ENCODE measurements around the gene TBC1D1. TPM values are rescaled to one million over a fixed set of nuclear protein-coding genes. Genes with fewer than 3 reads are reported as not detected.
A peak's percentile ranks its signal among the peaks of the same experiment; 100 is the strongest.

The TBC1D1 gene
- total RNA-seq, 4 donors from 2014 or later: 66.2 to 120 (median 87.9) TPM

DNA sequence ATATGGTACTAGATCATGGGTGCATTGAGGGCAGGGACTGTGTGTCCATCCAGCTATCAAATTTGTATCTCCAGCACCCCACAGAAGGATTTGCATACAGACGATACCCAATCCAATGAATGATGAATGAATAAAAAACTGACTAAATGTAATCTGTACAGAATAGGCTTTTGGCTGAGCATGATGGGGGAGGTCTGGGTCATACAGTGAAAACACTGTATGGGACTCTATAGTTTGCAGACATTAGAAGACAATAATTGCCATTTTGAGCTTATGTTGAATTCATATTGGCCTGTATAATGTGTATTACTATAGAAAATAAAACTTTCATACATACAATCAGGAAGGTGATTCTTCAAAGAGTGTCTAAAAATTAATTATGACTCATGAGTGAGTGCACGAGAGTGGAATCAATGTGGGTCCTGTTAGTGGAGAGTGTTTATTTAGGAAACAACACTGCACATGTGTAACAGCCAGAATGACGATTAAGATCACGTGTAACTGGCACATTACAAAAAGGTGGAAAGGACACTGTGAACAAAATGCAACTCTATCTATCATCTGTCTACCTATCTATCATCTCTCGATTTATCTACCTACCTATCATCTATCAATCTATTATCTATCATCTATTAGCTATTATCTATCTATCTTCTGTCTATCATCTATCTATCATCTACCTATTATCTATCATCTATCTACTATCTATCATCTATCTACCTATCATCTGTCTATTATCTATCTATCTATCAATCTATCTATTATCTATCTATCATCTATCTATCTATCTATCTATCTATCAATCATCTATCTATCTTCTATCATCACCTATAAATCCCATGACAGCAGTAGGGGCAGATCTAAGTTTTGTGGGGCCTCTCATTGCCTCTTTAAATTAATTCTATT, 270.6 kb downstream of the TBC1D1 start:
- H3K4me3 ChIP-seq: no peak overlapping the region
- peak overlapping the region in 2 of 4 donors; percentile 89 to 90 for H3K27ac ChIP-seq
- H3K9me3 ChIP-seq: no peaks in the 10 kb centered on the region
- peaks cover 0 to 8% (median 2%) of the 10 kb centered on the region in 4 donors for H3K4me1 ChIP-seq
- DNase-seq: no peak
- H3K36me3 ChIP-seq: no peaks in the 10 kb centered on the region
- H3K27me3 ChIP-seq: no peaks in the 10 kb centered on the region
- TF ChIP-seq, protein P1, sequence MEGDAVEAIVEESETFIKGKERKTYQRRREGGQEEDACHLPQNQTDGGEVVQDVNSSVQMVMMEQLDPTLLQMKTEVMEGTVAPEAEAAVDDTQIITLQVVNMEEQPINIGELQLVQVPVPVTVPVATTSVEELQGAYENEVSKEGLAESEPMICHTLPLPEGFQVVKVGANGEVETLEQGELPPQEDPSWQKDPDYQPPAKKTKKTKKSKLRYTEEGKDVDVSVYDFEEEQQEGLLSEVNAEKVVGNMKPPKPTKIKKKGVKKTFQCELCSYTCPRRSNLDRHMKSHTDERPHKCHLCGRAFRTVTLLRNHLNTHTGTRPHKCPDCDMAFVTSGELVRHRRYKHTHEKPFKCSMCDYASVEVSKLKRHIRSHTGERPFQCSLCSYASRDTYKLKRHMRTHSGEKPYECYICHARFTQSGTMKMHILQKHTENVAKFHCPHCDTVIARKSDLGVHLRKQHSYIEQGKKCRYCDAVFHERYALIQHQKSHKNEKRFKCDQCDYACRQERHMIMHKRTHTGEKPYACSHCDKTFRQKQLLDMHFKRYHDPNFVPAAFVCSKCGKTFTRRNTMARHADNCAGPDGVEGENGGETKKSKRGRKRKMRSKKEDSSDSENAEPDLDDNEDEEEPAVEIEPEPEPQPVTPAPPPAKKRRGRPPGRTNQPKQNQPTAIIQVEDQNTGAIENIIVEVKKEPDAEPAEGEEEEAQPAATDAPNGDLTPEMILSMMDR (IDR thresholded peaks at IDR 0.05): no peak
- no peak for TF ChIP-seq POLR2A (IDR thresholded peaks at IDR 0.05)

DNA sequence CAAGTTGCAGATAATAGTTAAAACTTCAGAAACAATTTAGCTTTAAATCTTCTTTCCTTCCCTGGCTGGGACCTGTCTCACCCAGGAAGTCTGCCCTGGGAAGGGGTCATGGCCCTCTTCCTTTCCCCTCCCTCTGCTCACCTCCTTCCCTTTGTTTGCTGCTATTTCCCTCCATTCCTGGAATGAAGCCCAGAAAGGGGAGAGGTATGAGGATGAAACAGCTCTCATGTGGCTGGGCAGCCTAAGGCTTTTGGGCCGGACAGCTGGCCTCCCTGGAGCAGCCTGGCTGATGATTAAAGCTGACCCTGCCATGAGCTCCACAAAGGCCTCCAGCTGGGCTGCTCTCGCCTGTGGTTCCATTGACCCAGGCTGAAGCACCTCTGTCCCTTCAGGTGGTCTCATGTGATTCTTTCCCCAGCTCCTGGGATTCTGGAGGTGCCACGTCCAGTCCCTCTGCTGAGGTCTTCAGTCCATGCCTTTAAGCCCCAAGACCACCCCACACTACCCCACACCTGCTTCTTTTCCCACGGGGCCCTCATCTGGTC, 271.4 kb downstream of the TBC1D1 start:
- no peak overlapping the region for H3K27ac ChIP-seq
- H3K27me3 ChIP-seq: no peaks in the 10 kb centered on the region
- no peaks in the 10 kb centered on the region for H3K9me3 ChIP-seq
- no peak for TF ChIP-seq POLR2A (IDR thresholded peaks at IDR 0.05)
- TF ChIP-seq, protein P1 (IDR thresholded peaks at IDR 0.05): no peak
- no peak overlapping the region for H3K4me3 ChIP-seq
- no peaks in the 10 kb centered on the region for H3K36me3 ChIP-seq
- H3K4me1 ChIP-seq: peaks cover 0 to 8% (median 2%) of the 10 kb centered on the region in 4 donors
- DNase-seq: no peak

DNA sequence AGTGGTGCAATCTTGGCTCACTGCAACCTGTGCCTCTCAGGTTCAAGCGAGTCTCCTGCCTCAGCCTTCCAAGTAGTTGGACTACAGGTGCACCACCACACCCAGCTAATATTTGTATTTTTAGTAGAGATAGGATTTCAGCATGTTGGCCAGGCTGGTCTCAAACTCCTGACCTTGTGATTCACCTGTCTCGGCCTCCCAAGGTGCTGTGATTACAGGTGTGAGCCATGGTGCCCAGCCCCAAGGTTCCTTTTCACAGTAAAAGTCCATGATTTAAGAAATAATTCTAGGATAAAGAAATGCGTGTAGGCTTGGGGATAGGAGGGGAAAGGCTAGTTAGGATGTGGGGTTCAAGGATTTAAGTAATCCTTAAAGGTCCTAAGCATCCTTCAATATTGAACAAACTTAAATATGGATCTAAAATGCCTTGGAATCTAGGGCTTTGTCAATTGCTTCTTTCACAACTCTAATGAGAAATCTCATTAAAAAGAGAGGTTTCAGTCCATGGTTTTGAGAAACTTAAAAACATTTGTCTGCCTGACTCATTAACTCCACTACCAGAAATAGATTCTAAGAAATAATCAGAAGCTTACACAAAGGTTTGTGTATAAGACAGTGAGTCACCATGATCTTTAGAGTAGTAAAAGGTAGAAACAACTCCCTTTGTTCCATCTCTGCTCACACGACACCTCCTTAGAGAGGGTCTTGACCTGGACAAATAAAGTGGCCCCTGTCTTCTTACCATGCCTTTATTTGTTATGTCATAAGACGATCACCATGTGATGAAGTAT, 272.5 kb downstream of the TBC1D1 start:
- TF ChIP-seq, protein P1 (IDR thresholded peaks at IDR 0.05): no peak
- no peak for TF ChIP-seq POLR2A (IDR thresholded peaks at IDR 0.05)
- no peak for DNase-seq
- peaks cover 0 to 8% (median 0%) of the 10 kb centered on the region in 4 donors for H3K4me1 ChIP-seq
- H3K4me3 ChIP-seq: no peak overlapping the region
- no peaks in the 10 kb centered on the region for H3K9me3 ChIP-seq
- no peaks in the 10 kb centered on the region for H3K36me3 ChIP-seq
- no peaks in the 10 kb centered on the region for H3K27me3 ChIP-seq
- H3K27ac ChIP-seq: no peak overlapping the region

DNA sequence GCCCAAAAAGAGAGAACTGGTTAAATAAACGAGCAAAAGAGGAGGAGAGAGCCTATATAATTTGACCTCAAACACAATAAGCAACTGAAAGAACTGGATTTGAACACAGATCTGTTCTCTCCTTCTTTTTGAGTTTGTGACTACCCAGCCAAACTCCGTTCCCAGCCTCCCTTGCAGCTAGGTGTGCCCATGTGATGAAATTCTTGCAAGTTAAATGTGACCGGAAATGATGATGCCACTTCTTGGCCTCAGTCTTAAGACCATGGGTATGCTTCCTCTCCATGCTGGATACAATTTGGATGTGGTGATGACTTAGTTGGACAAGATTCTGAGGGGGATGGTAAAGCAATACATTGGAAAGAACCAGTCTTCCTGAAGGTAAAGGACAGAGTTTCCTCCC, 273.5 kb downstream of the TBC1D1 start:
- H3K27ac ChIP-seq: no peak overlapping the region

DNA sequence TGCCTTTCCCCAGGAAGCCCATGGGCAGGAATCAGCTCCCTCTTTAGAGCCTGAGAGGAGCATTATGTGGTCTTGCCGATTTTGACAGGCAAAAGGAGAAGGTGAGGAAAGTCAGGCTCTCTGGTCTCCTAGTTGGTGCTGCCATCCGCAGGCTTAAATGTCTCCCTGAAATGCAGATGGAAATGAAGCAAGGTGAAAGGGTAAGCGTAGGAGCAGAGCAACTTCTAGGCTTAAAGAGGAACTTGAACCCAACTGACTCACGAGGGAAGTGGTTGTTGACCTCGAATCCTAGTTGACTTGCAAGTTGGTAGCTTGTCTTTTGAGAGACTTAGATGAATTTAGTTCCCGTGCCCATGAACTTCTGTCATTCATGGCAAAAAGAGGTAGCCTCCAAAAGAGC, 275.2 kb downstream of the TBC1D1 start:
- Histone ChIP-seq H3K9me3 (no peaks in the 10 kb centered on the region), H3K27ac (no peak overlapping the region), H3K4me3 (no peak overlapping the region), H3K27me3 (no peaks in the 10 kb centered on the region), H3K4me1 (no peaks in the 10 kb centered on the region), H3K36me3 (no peaks in the 10 kb centered on the region)
- no peak for TF ChIP-seq POLR2A (IDR thresholded peaks at IDR 0.05)
- TF ChIP-seq, protein P1 (IDR thresholded peaks at IDR 0.05): peak in 2 of 6 experiments; percentile 13 to 23
- DNase-seq: no peak

More for the DNA sequence above, 273.5 kb downstream of the TBC1D1 start:
- TF ChIP-seq POLR2A (IDR thresholded peaks at IDR 0.05): no peak
- TF ChIP-seq, protein P1 (IDR thresholded peaks at IDR 0.05): no peak
- Histone ChIP-seq H3K36me3 (no peaks in the 10 kb centered on the region), H3K4me1 (peaks cover 0 to 8% (median 0%) of the 10 kb centered on the region in 4 donors), H3K9me3 (no peaks in the 10 kb centered on the region), H3K27me3 (no peaks in the 10 kb centered on the region), H3K4me3 (no peak overlapping the region)
- no peak for DNase-seq
